H1 (cell line): Measurements from ENCODE around the gene ACTR1A. TPM values are rescaled to one million over a fixed set of nuclear protein-coding genes. Genes with fewer than 3 reads are reported as not detected.

Experiments used
- CTCF ChIA-PET: fragments of 300-600 bp; sonication (Branson Sonifier 250); formaldehyde crosslinking; loops from one replicate; lab custom pipeline; 2021; ENCODE audit not compliant: partially characterized antibody; lab: Charles Lee
- POLR2A ChIA-PET: fragments of 300-600 bp; sonication (Branson Sonifier 250); formaldehyde crosslinking; loops from one replicate; lab custom pipeline; 2021; ENCODE audit warnings: inconsistent platforms; ENCODE audit not compliant: partially characterized antibody; lab: Charles Lee
- DNase-seq, 2 experiments: peaks; one replicate each; pipeline versions ENCODE4 v3.0.0 to v3.0.0-alpha.2; 2010 to 2022; ENCODE audit warnings: low spot score in 2 of 2, low read depth in 1 of 2, mixed read lengths in 1 of 2
- FAIRE-seq: peaks from 2 replicates; lab custom pipeline; 2011; peaks lifted over from hg19 to GRCh38; lab: Jason Lieb, UNC
- H2AFZ ChIP-seq: 2 replicates; pipeline ENCODE4 v1.8.1; 2012; ENCODE audit warnings: low read length, inconsistent platforms
- H2AK5ac ChIP-seq: 2 replicates; pipeline ENCODE4 v1.6.1; 2013; ENCODE audit warnings: low read depth, low read length
- H2BK120ac ChIP-seq: replicated peaks from 2 replicates; pipeline ENCODE3; 2013; ENCODE audit warnings: low read depth, low read length, inconsistent platforms
- H2BK12ac ChIP-seq: 2 replicates; pipeline ENCODE4 v1.6.1; 2013; ENCODE audit warnings: low read depth, low read length
- H2BK15ac ChIP-seq: 2 replicates; pipeline ENCODE4 v1.6.1; 2013; ENCODE audit warnings: low read length
- H2BK20ac ChIP-seq: 2 replicates; pipeline ENCODE4 v1.6.1; 2013; ENCODE audit warnings: low read length
- H2BK5ac ChIP-seq: 2 replicates; pipeline ENCODE4 v1.6.1; 2013; ENCODE audit warnings: low read depth, low read length
- H3K14ac ChIP-seq: 2 replicates; pipeline ENCODE4 v1.6.1; 2013; ENCODE audit warnings: inconsistent platforms; ENCODE audit not compliant: insufficient read length
- H3K18ac ChIP-seq: 2 replicates; pipeline ENCODE4 v1.6.1; 2013; ENCODE audit warnings: low read length; ENCODE audit errors: extremely low read depth
- H3K23ac ChIP-seq: 2 replicates; pipeline ENCODE4 v1.6.1; 2013; ENCODE audit warnings: inconsistent platforms; ENCODE audit not compliant: insufficient read length
- H3K23me2 ChIP-seq: 2 replicates; pipeline ENCODE4 v1.6.1; 2013; ENCODE audit warnings: low read depth, low read length
- H3K27ac ChIP-seq: 2 replicates; pipeline ENCODE4 v1.6.1; 2011; ENCODE audit warnings: low read depth, low read length, inconsistent platforms
- H3K27me3 ChIP-seq, 4 experiments: replicated peaks in 1 of 4; 1 replicate in 1 of 4; 2 replicates in 3 of 4; pipeline versions ENCODE4 v1.6.1 to v1.8.1; 2011 to 2013; ENCODE audit warnings: low read length in 3 of 4, mild to moderate bottlenecking in 3 of 4, inconsistent platforms in 2 of 4, mixed read lengths in 2 of 4, moderate library complexity in 1 of 4; ENCODE audit not compliant: control insufficient read depth in 3 of 4, insufficient read depth in 3 of 4; ENCODE audit errors: extremely low read depth in 1 of 4
- H3K36me3 ChIP-seq, 4 experiments: 2 replicates each; pipeline versions ENCODE4 v1.6.1 to v1.8.1; 2011 to 2013; ENCODE audit warnings: mild to moderate bottlenecking in 4 of 4, low read length in 3 of 4, moderate library complexity in 2 of 4, control low read depth in 1 of 4, inconsistent platforms in 1 of 4; ENCODE audit not compliant: insufficient read depth in 4 of 4, control insufficient read depth in 2 of 4
- H3K4ac ChIP-seq: replicated peaks from 2 replicates; pipeline ENCODE3; 2013; ENCODE audit warnings: low read length, low read depth, mixed read lengths, inconsistent platforms; ENCODE audit not compliant: insufficient read length
- H3K4me1 ChIP-seq, 4 experiments: replicated peaks in 1 of 4; 1 replicate in 1 of 4; 2 replicates in 3 of 4; pipeline versions ENCODE4 v1.6.1 to v1.8.1; 2011 to 2013; ENCODE audit warnings: low read length in 3 of 4, inconsistent platforms in 2 of 4, mixed read lengths in 1 of 4; ENCODE audit not compliant: insufficient read depth in 4 of 4, control insufficient read depth in 3 of 4
- H3K4me2 ChIP-seq, 2 experiments: 2 replicates each; pipeline versions ENCODE4 v1.6.1 to v1.8.1; 2011 to 2013; ENCODE audit warnings: low read depth in 2 of 2, low read length in 2 of 2, control low read depth in 1 of 2, inconsistent platforms in 1 of 2, mild to moderate bottlenecking in 1 of 2; ENCODE audit not compliant: insufficient read depth in 1 of 2
- H3K4me3 ChIP-seq, 4 experiments: fragments of 200-600, 300-600 bp in 1 of 4; sonication (generic), shearing (Covaris generic), sonication (Bioruptor Twin) in 1 of 4; 2 replicates each; pipeline versions ENCODE4 v1.5.1 to v1.8.1; 2011 to 2016; ENCODE audit warnings: low read length in 4 of 4, low read depth in 3 of 4, control low read depth in 2 of 4, inconsistent platforms in 2 of 4, mild to moderate bottlenecking in 2 of 4, mixed read lengths in 1 of 4, moderate library complexity in 1 of 4; ENCODE audit not compliant: insufficient read depth in 2 of 4; ENCODE audit errors: extremely low read depth in 1 of 4
- H3K56ac ChIP-seq: replicated peaks from 2 replicates; pipeline ENCODE3; 2013; ENCODE audit warnings: low read depth, mild to moderate bottlenecking, mixed read lengths, low read length, inconsistent platforms; ENCODE audit not compliant: insufficient read length
- H3K79me1 ChIP-seq: 2 replicates; pipeline ENCODE4 v1.6.1; 2013; ENCODE audit warnings: low read depth, low read length, control low read depth
- H3K79me2 ChIP-seq, 2 experiments: 2 replicates each; pipeline versions ENCODE4 v1.6.1 to v1.8.1; 2012 to 2013; ENCODE audit warnings: low read length in 2 of 2, mild to moderate bottlenecking in 2 of 2, inconsistent platforms in 1 of 2; ENCODE audit not compliant: insufficient read depth in 2 of 2, control insufficient read depth in 1 of 2
- H3K9ac ChIP-seq, 4 experiments: replicated peaks in 1 of 4; 1 replicate in 1 of 4; 2 replicates in 3 of 4; pipeline versions ENCODE4 v1.6.1 to v1.8.1; 2011 to 2013; ENCODE audit warnings: low read depth in 3 of 4, low read length in 3 of 4, control low read depth in 2 of 4, mild to moderate bottlenecking in 2 of 4, moderate library complexity in 2 of 4, inconsistent platforms in 1 of 4; ENCODE audit errors: extremely low read depth in 1 of 4
- H3K9me3 ChIP-seq, 2 experiments: 2 replicates each; pipeline versions ENCODE4 v1.6.1 to v1.8.1; 2012 to 2013; ENCODE audit warnings: mild to moderate bottlenecking in 2 of 2, moderate library complexity in 2 of 2, control low read depth in 1 of 2, inconsistent platforms in 1 of 2, low read depth in 1 of 2, low read length in 1 of 2, mixed read lengths in 1 of 2; ENCODE audit not compliant: insufficient read depth in 2 of 2
- H4K20me1 ChIP-seq, 2 experiments: replicated peaks in 1 of 2; 2 replicates each; pipeline versions ENCODE3 to v1.8.1; 2011 to 2013; ENCODE audit warnings: inconsistent platforms in 2 of 2, low read length in 2 of 2, mild to moderate bottlenecking in 1 of 2; ENCODE audit not compliant: insufficient read depth in 2 of 2, control insufficient read depth in 1 of 2
- H4K5ac ChIP-seq: 2 replicates; pipeline ENCODE4 v1.6.1; 2013; ENCODE audit warnings: low read length, low read depth, mixed read lengths, inconsistent platforms; ENCODE audit not compliant: insufficient read length
- H4K8ac ChIP-seq: 2 replicates; pipeline ENCODE4 v1.8.0; 2013; ENCODE audit warnings: mild to moderate bottlenecking, moderate library complexity, low read length, inconsistent platforms; ENCODE audit not compliant: insufficient read depth; ENCODE audit errors: extremely low read depth
- H4K91ac ChIP-seq: replicated peaks from 2 replicates; pipeline ENCODE3; 2013; ENCODE audit warnings: low read length, mixed read lengths, inconsistent platforms; ENCODE audit not compliant: insufficient read length
- ASH2L ChIP-seq: fragments of 200-600, 300-600 bp; sonication (generic); IDR thresholded peaks from one replicate; pipeline ENCODE4 v1.7.1; 2017; ENCODE audit warnings: low read length
- ATF2 ChIP-seq: IDR thresholded peaks from 2 replicates; pipeline ENCODE4 v1.6.1; 2012; ENCODE audit warnings: low read length, inconsistent platforms
- EP300 ChIP-seq, 2 experiments: IDR thresholded peaks; 1 replicate in 1 of 2; 2 replicates in 1 of 2; pipeline ENCODE4 v1.6.1; 2011 to 2012; ENCODE audit warnings: low read depth in 2 of 2, low read length in 2 of 2, mild to moderate bottlenecking in 2 of 2, borderline replicate concordance in 1 of 2, inconsistent platforms in 1 of 2, moderate library complexity in 1 of 2
- MAFK ChIP-seq: IDR thresholded peaks from 2 replicates; pipeline ENCODE4 v1.6.1; 2012; ENCODE audit warnings: low read depth, mild to moderate bottlenecking, improper control_type of control experiment, low read length
- POLR2A ChIP-seq, 2 experiments: IDR thresholded peaks; 1 replicate in 1 of 2; 2 replicates in 1 of 2; pipeline ENCODE4 v1.6.1; 2011; ENCODE audit warnings: low read depth in 2 of 2, low read length in 2 of 2, mild to moderate bottlenecking in 2 of 2; ENCODE audit errors: control extremely low read depth in 1 of 2
- RNF2 ChIP-seq: fragments of 200-900, 300-1000 bp; sonication (generic); IDR thresholded peaks from 2 replicates; pipeline ENCODE4 v1.7.1; 2016; ENCODE audit warnings: borderline replicate concordance, low read depth, mild to moderate bottlenecking, antibody characterized with exemption, low read length; ENCODE audit not compliant: poor library complexity, severe bottlenecking; ENCODE audit errors: missing control alignments
- SAP30 ChIP-seq: fragments of 300-600 bp; sonication (generic); IDR thresholded peaks from 2 replicates; pipeline ENCODE4 v1.7.1; 2012; ENCODE audit warnings: low read length, moderate library complexity, mild to moderate bottlenecking, inconsistent platforms; ENCODE audit not compliant: insufficient read depth, insufficient replicate concordance
- TAF7 ChIP-seq: optimal IDR thresholded peaks from 2 replicates; pipeline ENCODE3; 2011; ENCODE audit warnings: low read depth, mild to moderate bottlenecking, inconsistent platforms, low read length, moderate library complexity, borderline replicate concordance
- ZNF274 ChIP-seq: IDR thresholded peaks from 2 replicates; pipeline ENCODE4 v1.7.0; 2012; ENCODE audit warnings: low read length, borderline replicate concordance; ENCODE audit errors: extremely low read depth
- WGBS, 2 experiments: shearing (Covaris generic) in 1 of 2; methylation state at CpG; one replicate each; pipeline versions ENCODE4 v1.1.6 to v1.1.7; 2013 to 2015; ENCODE audit warnings: low lambda C conversion rate in 2 of 2, mixed read lengths in 2 of 2, inconsistent platforms in 1 of 2, low coverage in 1 of 2, missing lambda C conversion rate in 1 of 2; ENCODE audit not compliant: insufficient replicate concordance in 2 of 2, insufficient coverage in 1 of 2, insufficient read length in 1 of 2; ENCODE audit errors: extremely low coverage in 1 of 2, missing lambda C conversion rate in 1 of 2; 5-methylcytosine and 5-hydroxymethylcytosine counted together
- polyA plus RNA-seq, 7 experiments: library from polyadenylated mRNA; depleted of rRNA in 3 of 7; stranded (reverse) in 5 of 7; unstranded in 2 of 7; fragments of >200 nt in 5 of 7; fragments of 200-250 nt in 2 of 7; gene quantifications; 1 replicate in 5 of 7; 2 replicates in 1 of 7; 4 replicates in 1 of 7; pipeline versions ENCODE4 v1.2.1 to v1.2.3, GENCODE V29; 2011 to 2013; ENCODE audit warnings: missing spikeins in 2 of 7, mixed read lengths in 2 of 7
- total RNA-seq: library from RNA; stranded (reverse); fragmentation: NEBNext Ultra II Directional; extraction: Animal tissue kit (Norgen Biotek cat#: 25700); gene quantifications from 2 replicates; pipeline ENCODE4 v1.2.1, GENCODE V29; 2021
- TF ChIP-seq, protein P1 (sequence below): IDR thresholded peaks from 2 replicates; pipeline ENCODE4 v1.6.1; 2012; ENCODE audit warnings: inconsistent platforms

The ACTR1A gene
- total and polyA plus RNA-seq, 2 of the 8 experiments (the other 6 are each of a cell fraction or from before 2014, with no cell fraction given): 78.6 to 86.3 TPM

DNA sequence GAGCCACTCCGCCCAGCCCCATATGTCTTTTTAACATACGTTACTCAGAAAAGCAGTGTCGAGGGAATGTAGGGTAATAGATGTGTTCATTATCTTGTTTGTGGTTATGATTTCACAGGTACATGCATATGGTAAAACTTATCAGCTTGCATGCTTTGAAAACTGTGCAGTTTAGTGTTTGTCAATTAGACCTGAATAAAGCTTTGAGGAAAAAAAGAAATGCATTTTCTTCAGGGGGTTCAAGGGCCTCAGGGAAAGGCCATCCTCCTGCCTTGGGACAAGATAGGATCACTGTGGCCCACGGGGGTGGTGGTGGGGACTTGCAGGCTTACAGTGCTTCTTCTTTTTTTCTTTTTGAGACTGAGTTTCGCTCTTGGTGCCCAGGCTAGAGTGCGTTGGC, 35.2 kb downstream of the ACTR1A start:
- no peaks in the 10 kb centered on the region for H3K9me3 ChIP-seq
- H4K8ac ChIP-seq: no peak overlapping the region
- H3K36me3 ChIP-seq: peaks cover 0 to 6% (median 2%) of the 10 kb centered on the region in 4 experiments; a peak in 3 of 8 replicates
- H3K79me2 ChIP-seq: no peaks in the 10 kb centered on the region
- H3K27ac ChIP-seq: no peak overlapping the region
- no peak overlapping the region for H4K91ac ChIP-seq
- no peak overlapping the region for H3K23ac ChIP-seq
- no peak for DNase-seq
- no peak overlapping the region for H2BK5ac ChIP-seq
- H3K4ac ChIP-seq: no peak overlapping the region
- FAIRE-seq: no peak
- no peak overlapping the region for H3K14ac ChIP-seq
- H2BK15ac ChIP-seq: no peak overlapping the region
- no peak overlapping the region for H2AFZ ChIP-seq
- no peak overlapping the region for H3K4me3 ChIP-seq
- H4K20me1 ChIP-seq: peaks cover 0 to 2% of the 10 kb centered on the region in 2 experiments
- no peaks in the 10 kb centered on the region; the same call in 1 of the 2 replicates for H3K79me1 ChIP-seq
- peaks cover 2% of the 10 kb centered on the region; the same call in 1 of the 2 replicates for H3K23me2 ChIP-seq
- ChIA-PET CTCF (interaction anchor here (0.7 to 2.2 kb wide), 6 partner anchors 9 to 339 kb away, joined by 3 to 6 read pairs (median 4); partner anchors contain the start of gene C10orf95), POLR2A (interaction anchor here (0.6 to 2.4 kb wide), 2 partner anchors 11 to 302 kb away, joined by 4 to 6 read pairs; no protein-coding TSS in a partner anchor)
- 89% methylated on average over 6 of the region's 6 CpGs; no CpG with 5 or more reads in 1 of the 2 experiments for WGBS, 2 experiments
- H2AK5ac ChIP-seq: no peak overlapping the region
- no peak overlapping the region for H3K9ac ChIP-seq
- no peak overlapping the region for H3K56ac ChIP-seq
- no peak overlapping the region for H4K5ac ChIP-seq
- no peak overlapping the region for H3K18ac ChIP-seq
- no peak overlapping the region for H2BK120ac ChIP-seq
- no peak overlapping the region for H2BK12ac ChIP-seq
- H3K4me2 ChIP-seq: no peak overlapping the region
- H2BK20ac ChIP-seq: no peak overlapping the region
- H3K27me3 ChIP-seq: no peaks in the 10 kb centered on the region
- peaks cover 2 to 13% (median 7%) of the 10 kb centered on the region in 4 experiments for H3K4me1 ChIP-seq
- TF ChIP-seq MAFK (no peak), SAP30 (no peak), EP300 (IDR thresholded peaks at IDR 0.05; ENCODE audit: borderline replicate concordance in 1 of 2, low read depth in 2 of 2, low read length in 2 of 2) (no peak), ASH2L (no peak), ATF2 (no peak), RNF2 (no peak), POLR2A (IDR thresholded peaks at IDR 0.05; ENCODE audit: control extremely low read depth in 1 of 2, low read depth in 2 of 2, low read length in 2 of 2) (no peak), TAF7 (no peak), ZNF274 (no peak)
- TF ChIP-seq, protein P1, sequence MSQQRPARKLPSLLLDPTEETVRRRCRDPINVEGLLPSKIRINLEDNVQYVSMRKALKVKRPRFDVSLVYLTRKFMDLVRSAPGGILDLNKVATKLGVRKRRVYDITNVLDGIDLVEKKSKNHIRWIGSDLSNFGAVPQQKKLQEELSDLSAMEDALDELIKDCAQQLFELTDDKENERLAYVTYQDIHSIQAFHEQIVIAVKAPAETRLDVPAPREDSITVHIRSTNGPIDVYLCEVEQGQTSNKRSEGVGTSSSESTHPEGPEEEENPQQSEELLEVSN: no peak
